NK-92 treated with Interleukin-12 subunit alpha and Interleukin-12 subunit beta, amount 100 ng/mL, for 24 hours (cell line): ENCODE results near the gene KPNA1.
A peak's percentile ranks its signal among the peaks of the same experiment; 100 is the strongest.

Source experiments
- DNase-seq: peaks from one replicate; lab custom pipeline; 2025; lab: John Stamatoyannopoulos, UW

KPNA1 gene

GRCh38 chr3:122415104-122415744 lies 99.5 kb downstream of the KPNA1 start:
- DNase-seq: no peak

GRCh38 chr3:122414391-122414790 lies 100.3 kb downstream of the KPNA1 start:
- no peak for DNase-seq

GRCh38 chr3:122410639-122411038 lies 104.1 kb downstream of the KPNA1 start:
- no peak for DNase-seq

GRCh38 chr3:122410111-122410510 lies 104.6 kb downstream of the KPNA1 start:
- no peak for DNase-seq

- no peak for DNase-seq
Measured at GRCh38 chr3:122409446-122409845, 105.3 kb downstream of the KPNA1 start.

GRCh38 chr3:122407946-122408345 lies 106.8 kb downstream of the KPNA1 start:
- no peak for DNase-seq

- peak; percentile 45 for DNase-seq
Measured at GRCh38 chr3:122406198-122406597, 108.5 kb downstream of the KPNA1 start.

GRCh38 chr3:122405015-122405414 lies 109.7 kb downstream of the KPNA1 start:
- no peak for DNase-seq

- DNase-seq: no peak
Measured at GRCh38 chr3:122403489-122403888, 111.2 kb downstream of the KPNA1 start.

GRCh38 chr3:122398920-122399319 lies 115.8 kb downstream of the KPNA1 start:
- DNase-seq: no peak

- DNase-seq: no peak
Measured at GRCh38 chr3:122397201-122397600, 117.5 kb downstream of the KPNA1 start.

GRCh38 chr3:122396511-122396910 lies 118.2 kb downstream of the KPNA1 start:
- no peak for DNase-seq

- DNase-seq: no peak
Measured at GRCh38 chr3:122395582-122395981, 119.2 kb downstream of the KPNA1 start.

- no peak for DNase-seq
Measured at GRCh38 chr3:122394173-122394572, 120.6 kb downstream of the KPNA1 start.

- no peak for DNase-seq
Measured at GRCh38 chr3:122392868-122393844, 121.6 kb downstream of the KPNA1 start.

- DNase-seq: no peak
Measured at GRCh38 chr3:122391681-122392446, 122.9 kb downstream of the KPNA1 start.

- DNase-seq: no peak
Measured at GRCh38 chr3:122390665-122391064, 124.1 kb downstream of the KPNA1 start.

GRCh38 chr3:122389892-122390291 lies 124.8 kb downstream of the KPNA1 start:
- DNase-seq: no peak

GRCh38 chr3:122389197-122389596 lies 125.5 kb downstream of the KPNA1 start:
- no peak for DNase-seq

GRCh38 chr3:122387709-122388108 lies 127.0 kb downstream of the KPNA1 start:
- no peak for DNase-seq

GRCh38 chr3:122383771-122384697 lies 130.7 kb downstream of the KPNA1 start, which contains the start of gene FAM162A:
Gene FAM162A, plus strand, starts transcription at chr3:122384182. Its CDS starts 84 bp downstream, at chr3:122384266.
- DNase-seq: peak; percentile 94
